ENCODE measurements around the gene VEGFB.

Gene VEGFB

GRCh38 chr11:64227405-64227956 lies 6.9 kb upstream of the VEGFB start:
- peak overlapping the region; percentile 55 for H3K4me3 ChIP-seq (ENCODE audit: low read depth, low read length)
- TF ChIP-seq, protein P1, sequence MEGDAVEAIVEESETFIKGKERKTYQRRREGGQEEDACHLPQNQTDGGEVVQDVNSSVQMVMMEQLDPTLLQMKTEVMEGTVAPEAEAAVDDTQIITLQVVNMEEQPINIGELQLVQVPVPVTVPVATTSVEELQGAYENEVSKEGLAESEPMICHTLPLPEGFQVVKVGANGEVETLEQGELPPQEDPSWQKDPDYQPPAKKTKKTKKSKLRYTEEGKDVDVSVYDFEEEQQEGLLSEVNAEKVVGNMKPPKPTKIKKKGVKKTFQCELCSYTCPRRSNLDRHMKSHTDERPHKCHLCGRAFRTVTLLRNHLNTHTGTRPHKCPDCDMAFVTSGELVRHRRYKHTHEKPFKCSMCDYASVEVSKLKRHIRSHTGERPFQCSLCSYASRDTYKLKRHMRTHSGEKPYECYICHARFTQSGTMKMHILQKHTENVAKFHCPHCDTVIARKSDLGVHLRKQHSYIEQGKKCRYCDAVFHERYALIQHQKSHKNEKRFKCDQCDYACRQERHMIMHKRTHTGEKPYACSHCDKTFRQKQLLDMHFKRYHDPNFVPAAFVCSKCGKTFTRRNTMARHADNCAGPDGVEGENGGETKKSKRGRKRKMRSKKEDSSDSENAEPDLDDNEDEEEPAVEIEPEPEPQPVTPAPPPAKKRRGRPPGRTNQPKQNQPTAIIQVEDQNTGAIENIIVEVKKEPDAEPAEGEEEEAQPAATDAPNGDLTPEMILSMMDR (IDR thresholded peaks at IDR 0.05; ENCODE audit: borderline replicate concordance, insufficient read depth, low read depth, low read length): no peak

GRCh38 chr11:64229090-64229743 lies 5.2 kb upstream of the VEGFB start:
- TF ChIP-seq, protein P1 (IDR thresholded peaks at IDR 0.05; ENCODE audit: borderline replicate concordance, insufficient read depth, low read depth, low read length): no peak
- no peak overlapping the region for H3K4me3 ChIP-seq (ENCODE audit: low read depth, low read length)

DNA sequence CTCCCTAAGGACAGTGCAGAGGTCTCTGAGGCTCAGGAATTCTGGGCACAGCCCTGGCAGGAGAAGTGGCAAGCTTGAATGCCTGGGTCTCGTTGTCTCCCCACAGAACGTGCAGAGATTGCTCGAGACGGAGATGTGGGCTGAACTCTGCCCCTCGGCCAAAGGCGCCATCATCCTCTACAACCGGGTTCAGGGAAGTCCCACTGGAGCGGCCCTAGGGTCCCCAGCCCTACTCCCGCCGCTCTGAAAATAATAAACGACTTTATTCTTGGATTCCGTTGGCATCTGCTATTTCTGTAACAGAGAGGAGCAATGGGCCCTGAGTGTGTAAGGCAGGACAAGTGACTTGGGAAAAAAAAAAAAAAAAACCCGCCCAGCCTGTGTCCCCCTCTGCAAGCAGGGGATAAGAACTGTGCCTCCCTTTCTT lies 4.6 kb upstream of the VEGFB start:
- H3K4me3 ChIP-seq (ENCODE audit: low read depth, low read length): peak overlapping the region; percentile 69
- TF ChIP-seq, protein P1 (IDR thresholded peaks at IDR 0.05; ENCODE audit: borderline replicate concordance, insufficient read depth, low read depth, low read length): no peak

- TF ChIP-seq, protein P1 (IDR thresholded peaks at IDR 0.05; ENCODE audit: borderline replicate concordance, insufficient read depth, low read depth, low read length): no peak
- H3K4me3 ChIP-seq (ENCODE audit: low read depth, low read length): peak within 1 kb of the TSS; percentile 69
These were observed 4.0 kb upstream of the VEGFB start, which contains the start of gene DNAJC4 for GRCh38 chr11:64230171-64230984. DNAJC4 (plus strand) TSS chr11:64230548; CDS start chr11:64230855, 307 bp downstream.

DNA sequence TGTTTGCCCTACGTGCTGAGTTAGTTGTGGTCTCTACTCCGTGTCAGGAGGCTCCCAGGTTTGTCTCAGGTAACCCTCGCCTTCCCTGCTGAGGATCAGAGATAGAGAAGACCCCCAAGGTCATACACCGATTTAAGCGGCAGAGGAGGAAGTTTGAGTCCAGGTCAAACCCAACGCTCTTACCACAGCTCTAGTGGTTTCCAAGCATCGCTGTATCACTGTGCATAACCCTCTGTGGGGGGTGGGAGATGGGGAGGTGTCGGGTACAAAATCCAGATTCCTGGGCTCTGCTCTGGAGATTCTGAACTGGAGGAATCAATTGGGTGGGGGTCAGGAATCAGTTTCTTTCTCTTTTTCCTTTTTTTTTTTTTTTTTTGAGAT lies 3.4 kb upstream of the VEGFB start:
- H3K4me3 ChIP-seq (ENCODE audit: low read depth, low read length): peak overlapping the region; percentile 69
- TF ChIP-seq, protein P1 (IDR thresholded peaks at IDR 0.05; ENCODE audit: borderline replicate concordance, insufficient read depth, low read depth, low read length): no peak

GRCh38 chr11:64231546-64231945 lies 2.8 kb upstream of the VEGFB start:
- TF ChIP-seq, protein P1 (IDR thresholded peaks at IDR 0.05; ENCODE audit: borderline replicate concordance, insufficient read depth, low read depth, low read length): no peak
- H3K4me3 ChIP-seq (ENCODE audit: low read depth, low read length): no peak overlapping the region
